Measurements from ENCODE around the gene PNPLA6.
"Not testable (repeated sequence)": the region's sequence is repeated elsewhere in the genome, so short reads cannot be mapped to it uniquely, and the experiment has no call there.

PNPLA6 gene

GRCh38 chr19:7575434-7576040 lies 40.0 kb downstream of the PNPLA6 start:
- peaks cover 10% of the 10 kb centered on the region for H3K27me3 Mint-ChIP-seq

GRCh38 chr19:7577422-7577821 lies 41.9 kb downstream of the PNPLA6 start:
- not testable (repeated sequence) for H3K36me3 Mint-ChIP-seq (ENCODE audit: low read depth); H3K9me3 Mint-ChIP-seq; H3K4me1 Mint-ChIP-seq (ENCODE audit: low read depth)

More at GRCh38 chr19:7575434-7576040, 40.0 kb downstream of the PNPLA6 start:
- Mint-ChIP-seq H3K4me1 (ENCODE audit: low read depth) (no peaks in the 10 kb centered on the region), H3K9me3 (no peaks in the 10 kb centered on the region), H3K4me3 (no peak overlapping the region), H3K36me3 (ENCODE audit: low read depth) (no peaks in the 10 kb centered on the region), H3K27ac (no peak overlapping the region)
- DNase-seq, result no peak

GRCh38 chr19:7578127-7578526 lies 42.6 kb downstream of the PNPLA6 start:
- Mint-ChIP-seq H3K4me3 (no peak overlapping the region), H3K36me3 (ENCODE audit: low read depth) (no peaks in the 10 kb centered on the region), H3K4me1 (ENCODE audit: low read depth) (no peaks in the 10 kb centered on the region), H3K27me3 (peaks cover 10% of the 10 kb centered on the region), H3K27ac (no peak overlapping the region), H3K9me3 (no peaks in the 10 kb centered on the region)
- no peak for DNase-seq

More at GRCh38 chr19:7577422-7577821, 41.9 kb downstream of the PNPLA6 start:
- H3K4me3 Mint-ChIP-seq, DNase-seq, H3K27ac Mint-ChIP-seq: not testable (repeated sequence)
- peaks cover 10% of the 10 kb centered on the region for H3K27me3 Mint-ChIP-seq

GRCh38 chr19:7579182-7579581 lies 43.7 kb downstream of the PNPLA6 start:
- Mint-ChIP-seq H3K27ac (no peak overlapping the region), H3K9me3 (no peaks in the 10 kb centered on the region), H3K4me1 (ENCODE audit: low read depth) (no peaks in the 10 kb centered on the region), H3K4me3 (no peak overlapping the region), H3K36me3 (ENCODE audit: low read depth) (no peaks in the 10 kb centered on the region), H3K27me3 (peaks cover 8% of the 10 kb centered on the region)
- no peak for DNase-seq

GRCh38 chr19:7582446-7582845 lies 46.9 kb downstream of the PNPLA6 start:
- H3K27ac Mint-ChIP-seq, result no peak overlapping the region
- H3K36me3 Mint-ChIP-seq (ENCODE audit: low read depth), result no peaks in the 10 kb centered on the region
- H3K9me3 Mint-ChIP-seq, result no peaks in the 10 kb centered on the region
- no peak for DNase-seq
- H3K4me1 Mint-ChIP-seq (ENCODE audit: low read depth), result no peaks in the 10 kb centered on the region
- H3K27me3 Mint-ChIP-seq, result peaks cover 6% of the 10 kb centered on the region
- no peak overlapping the region for H3K4me3 Mint-ChIP-seq

- Mint-ChIP-seq H3K4me1 (ENCODE audit: low read depth) (no peaks in the 10 kb centered on the region), H3K4me3 (no peak overlapping the region), H3K27ac (no peak overlapping the region), H3K36me3 (ENCODE audit: low read depth) (no peaks in the 10 kb centered on the region), H3K27me3 (peaks cover 22% of the 10 kb centered on the region), H3K9me3 (no peaks in the 10 kb centered on the region)
- DNase-seq, result no peak
Observed at GRCh38 chr19:7589822-7590221, 54.3 kb downstream of the PNPLA6 start.

GRCh38 chr19:7590256-7590655 lies 54.7 kb downstream of the PNPLA6 start:
- H3K4me3 Mint-ChIP-seq, result no peak overlapping the region

GRCh38 chr19:7595466-7596133 lies 60.1 kb downstream of the PNPLA6 start, which contains the start of gene CAMSAP3:
TSS of gene CAMSAP3 (plus strand) at chr19:7595863. CDS start at chr19:7596003, 140 bp downstream.
- Mint-ChIP-seq H3K27me3 (peaks cover 52% of the 10 kb centered on the region), H3K27ac (no peak within 1 kb of the TSS), H3K9me3 (peaks cover 3% of the 10 kb centered on the region), H3K36me3 (ENCODE audit: low read depth) (no peaks in the 10 kb centered on the region), H3K4me1 (ENCODE audit: low read depth) (peaks cover 1% of the 10 kb centered on the region), H3K4me3 (peak within 1 kb of the TSS; percentile 66)
- DNase-seq, result peak; percentile 68

More at GRCh38 chr19:7590256-7590655, 54.7 kb downstream of the PNPLA6 start:
- peaks cover 1% of the 10 kb centered on the region for H3K4me1 Mint-ChIP-seq (ENCODE audit: low read depth)
- H3K27me3 Mint-ChIP-seq, result peaks cover 25% of the 10 kb centered on the region
- H3K36me3 Mint-ChIP-seq (ENCODE audit: low read depth), result no peaks in the 10 kb centered on the region
- DNase-seq, result no peak
- no peaks in the 10 kb centered on the region for H3K9me3 Mint-ChIP-seq
- H3K27ac Mint-ChIP-seq, result no peak overlapping the region

GRCh38 chr19:7596211-7596937 lies 60.9 kb downstream of the PNPLA6 start:
- peak overlapping the region; percentile 62 for H3K4me3 Mint-ChIP-seq
- peaks cover 48% of the 10 kb centered on the region for H3K27me3 Mint-ChIP-seq
- peaks cover 1% of the 10 kb centered on the region for H3K4me1 Mint-ChIP-seq (ENCODE audit: low read depth)
- peaks cover 3% of the 10 kb centered on the region for H3K9me3 Mint-ChIP-seq
- no peaks in the 10 kb centered on the region for H3K36me3 Mint-ChIP-seq (ENCODE audit: low read depth)
- no peak overlapping the region for H3K27ac Mint-ChIP-seq
- DNase-seq, result no peak

- Mint-ChIP-seq H3K36me3 (ENCODE audit: low read depth) (no peaks in the 10 kb centered on the region), H3K4me3 (no peak overlapping the region), H3K27ac (no peak overlapping the region), H3K4me1 (ENCODE audit: low read depth) (peaks cover 1% of the 10 kb centered on the region), H3K9me3 (peaks cover 3% of the 10 kb centered on the region), H3K27me3 (peaks cover 55% of the 10 kb centered on the region)
- no peak for DNase-seq
Observed at GRCh38 chr19:7597689-7598088, 62.2 kb downstream of the PNPLA6 start.

GRCh38 chr19:7598180-7598579 lies 62.7 kb downstream of the PNPLA6 start:
- Mint-ChIP-seq H3K4me1 (ENCODE audit: low read depth) (peaks cover 1% of the 10 kb centered on the region), H3K27ac (no peak overlapping the region), H3K27me3 (peaks cover 57% of the 10 kb centered on the region), H3K4me3 (no peak overlapping the region), H3K36me3 (ENCODE audit: low read depth) (no peaks in the 10 kb centered on the region), H3K9me3 (peaks cover 3% of the 10 kb centered on the region)
- no peak for DNase-seq

- H3K27me3 Mint-ChIP-seq, result peaks cover 52% of the 10 kb centered on the region
- peak overlapping the region; percentile 71 for H3K27ac Mint-ChIP-seq
Observed at GRCh38 chr19:7600721-7601120, 65.2 kb downstream of the PNPLA6 start.

GRCh38 chr19:7602240-7602934 lies 66.9 kb downstream of the PNPLA6 start:
- peaks cover 42% of the 10 kb centered on the region for H3K27me3 Mint-ChIP-seq
- no peak overlapping the region for H3K27ac Mint-ChIP-seq

More at GRCh38 chr19:7600721-7601120, 65.2 kb downstream of the PNPLA6 start:
- Mint-ChIP-seq H3K9me3 (peaks cover 3% of the 10 kb centered on the region), H3K4me3 (no peak overlapping the region), H3K36me3 (ENCODE audit: low read depth) (no peaks in the 10 kb centered on the region), H3K4me1 (ENCODE audit: low read depth) (no peaks in the 10 kb centered on the region)
- DNase-seq, result no peak

GRCh38 chr19:7602935-7603497 lies 67.5 kb downstream of the PNPLA6 start:
- Mint-ChIP-seq H3K27ac (no peak overlapping the region), H3K4me3 (no peak overlapping the region), H3K27me3 (peaks cover 35% of the 10 kb centered on the region), H3K4me1 (ENCODE audit: low read depth) (no peaks in the 10 kb centered on the region), H3K36me3 (ENCODE audit: low read depth) (no peaks in the 10 kb centered on the region), H3K9me3 (peaks cover 3% of the 10 kb centered on the region)
- DNase-seq, result no peak

More at GRCh38 chr19:7602240-7602934, 66.9 kb downstream of the PNPLA6 start:
- DNase-seq, result no peak
- peaks cover 3% of the 10 kb centered on the region for H3K9me3 Mint-ChIP-seq
- H3K36me3 Mint-ChIP-seq (ENCODE audit: low read depth), result no peaks in the 10 kb centered on the region
- no peak overlapping the region for H3K4me3 Mint-ChIP-seq
- no peaks in the 10 kb centered on the region for H3K4me1 Mint-ChIP-seq (ENCODE audit: low read depth)

All from activated T-cell treated with anti-CD3 and anti-CD28 coated beads, Interleukin-2, amount 50 U/mL, for 24 hours (primary cell).